SK-N-SH (cell line): Measurements from ENCODE around the gene FYB1.

Experiments
- CHD2 ChIP-seq: fragments of 150-350 bp; IDR thresholded peaks from 2 replicates; pipeline ENCODE4 v1.6.1; 2018; ENCODE audit warnings: low read length; ENCODE audit not compliant: partially characterized antibody
- EP300 ChIP-seq, 2 experiments: IDR thresholded peaks; 2 replicates each; pipeline versions ENCODE4 v1.4.0 to v1.6.1; 2012; ENCODE audit warnings: borderline replicate concordance in 1 of 2, low read depth in 1 of 2, low read length in 1 of 2
- EZH2phosphoT487 ChIP-seq: fragments of 200-600 bp; sonication (generic); IDR thresholded peaks from 2 replicates; pipeline ENCODE4 v1.6.1; 2017; ENCODE audit warnings: low read depth, mixed run types, mild to moderate bottlenecking, antibody characterized with exemption, moderate library complexity, borderline replicate concordance
- GABPA ChIP-seq: IDR thresholded peaks from 2 replicates; pipeline ENCODE4 v1.4.0; 2012; ENCODE audit warnings: low read depth, mild to moderate bottlenecking
- NRF1 ChIP-seq: IDR thresholded peaks from 2 replicates; pipeline ENCODE4 v1.6.1; 2012; ENCODE audit warnings: low read depth, mild to moderate bottlenecking, low read length
- RFX5 ChIP-seq: IDR thresholded peaks from 2 replicates; pipeline ENCODE4 v1.6.1; 2012; ENCODE audit warnings: mild to moderate bottlenecking, improper control_type of control experiment, low read length
- SIN3A ChIP-seq: IDR thresholded peaks from 2 replicates; pipeline ENCODE4 v1.6.1; 2012; ENCODE audit warnings: low read depth, mild to moderate bottlenecking, low read length, moderate library complexity, borderline replicate concordance
- SMC3 ChIP-seq: IDR thresholded peaks from 2 replicates; pipeline ENCODE4 v1.6.1; 2012; ENCODE audit warnings: low read depth, low read length, improper control_type of control experiment
- TAF1 ChIP-seq: IDR thresholded peaks from 2 replicates; pipeline ENCODE4 v1.6.1; 2012; ENCODE audit warnings: low read depth, mild to moderate bottlenecking, low read length, moderate library complexity, borderline replicate concordance
- TCF12 ChIP-seq: IDR thresholded peaks from 2 replicates; pipeline ENCODE4 v1.4.0; 2012
- TF ChIP-seq, protein P1 (sequence below): fragments of 150-350 bp; IDR thresholded peaks from 2 replicates; pipeline ENCODE4 v1.6.1; 2017; ENCODE audit warnings: antibody characterized with exemption, low read length, low read depth, borderline replicate concordance
- TF ChIP-seq, protein P2 (sequence below): fragments of 200-600 bp; sonication (generic); IDR thresholded peaks from 2 replicates; pipeline ENCODE4 v1.6.1; 2017; ENCODE audit warnings: antibody characterized with exemption, mild to moderate bottlenecking, moderate library complexity
- TF ChIP-seq, protein P3 (sequence below): IDR thresholded peaks from 2 replicates; pipeline ENCODE4 v1.6.1; 2012; ENCODE audit warnings: mild to moderate bottlenecking, low read depth, low read length, moderate library complexity
- TF ChIP-seq, protein P4 (sequence below): IDR thresholded peaks from 2 replicates; pipeline ENCODE4; 2012

DNA sequence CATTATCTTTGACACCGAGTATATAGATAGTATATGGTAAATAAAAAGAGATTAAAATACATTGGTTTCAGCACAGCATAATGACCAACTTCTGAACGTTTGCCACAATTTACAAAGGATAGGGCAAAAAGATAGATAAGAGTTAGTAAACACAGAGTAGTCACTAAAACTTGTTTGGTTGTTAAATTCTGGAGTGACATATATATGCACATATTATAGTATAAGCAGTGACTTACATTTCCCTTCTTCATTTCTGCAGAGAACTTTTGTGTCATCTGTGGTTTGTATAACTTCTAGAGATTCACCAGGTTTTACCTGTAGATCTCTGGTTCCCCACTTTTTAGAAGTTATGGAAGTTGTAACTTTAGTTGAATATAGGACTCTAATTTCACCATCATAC, 100.7 kb downstream of the FYB1 start:
- no peak for TF ChIP-seq SMC3
- TF ChIP-seq EZH2phosphoT487, result no peak
- TF ChIP-seq, protein P1, sequence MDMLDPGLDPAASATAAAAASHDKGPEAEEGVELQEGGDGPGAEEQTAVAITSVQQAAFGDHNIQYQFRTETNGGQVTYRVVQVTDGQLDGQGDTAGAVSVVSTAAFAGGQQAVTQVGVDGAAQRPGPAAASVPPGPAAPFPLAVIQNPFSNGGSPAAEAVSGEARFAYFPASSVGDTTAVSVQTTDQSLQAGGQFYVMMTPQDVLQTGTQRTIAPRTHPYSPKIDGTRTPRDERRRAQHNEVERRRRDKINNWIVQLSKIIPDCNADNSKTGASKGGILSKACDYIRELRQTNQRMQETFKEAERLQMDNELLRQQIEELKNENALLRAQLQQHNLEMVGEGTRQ, result no peak
- TF ChIP-seq, protein P2, sequence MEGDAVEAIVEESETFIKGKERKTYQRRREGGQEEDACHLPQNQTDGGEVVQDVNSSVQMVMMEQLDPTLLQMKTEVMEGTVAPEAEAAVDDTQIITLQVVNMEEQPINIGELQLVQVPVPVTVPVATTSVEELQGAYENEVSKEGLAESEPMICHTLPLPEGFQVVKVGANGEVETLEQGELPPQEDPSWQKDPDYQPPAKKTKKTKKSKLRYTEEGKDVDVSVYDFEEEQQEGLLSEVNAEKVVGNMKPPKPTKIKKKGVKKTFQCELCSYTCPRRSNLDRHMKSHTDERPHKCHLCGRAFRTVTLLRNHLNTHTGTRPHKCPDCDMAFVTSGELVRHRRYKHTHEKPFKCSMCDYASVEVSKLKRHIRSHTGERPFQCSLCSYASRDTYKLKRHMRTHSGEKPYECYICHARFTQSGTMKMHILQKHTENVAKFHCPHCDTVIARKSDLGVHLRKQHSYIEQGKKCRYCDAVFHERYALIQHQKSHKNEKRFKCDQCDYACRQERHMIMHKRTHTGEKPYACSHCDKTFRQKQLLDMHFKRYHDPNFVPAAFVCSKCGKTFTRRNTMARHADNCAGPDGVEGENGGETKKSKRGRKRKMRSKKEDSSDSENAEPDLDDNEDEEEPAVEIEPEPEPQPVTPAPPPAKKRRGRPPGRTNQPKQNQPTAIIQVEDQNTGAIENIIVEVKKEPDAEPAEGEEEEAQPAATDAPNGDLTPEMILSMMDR, result no peak
- TF ChIP-seq, protein P3, sequence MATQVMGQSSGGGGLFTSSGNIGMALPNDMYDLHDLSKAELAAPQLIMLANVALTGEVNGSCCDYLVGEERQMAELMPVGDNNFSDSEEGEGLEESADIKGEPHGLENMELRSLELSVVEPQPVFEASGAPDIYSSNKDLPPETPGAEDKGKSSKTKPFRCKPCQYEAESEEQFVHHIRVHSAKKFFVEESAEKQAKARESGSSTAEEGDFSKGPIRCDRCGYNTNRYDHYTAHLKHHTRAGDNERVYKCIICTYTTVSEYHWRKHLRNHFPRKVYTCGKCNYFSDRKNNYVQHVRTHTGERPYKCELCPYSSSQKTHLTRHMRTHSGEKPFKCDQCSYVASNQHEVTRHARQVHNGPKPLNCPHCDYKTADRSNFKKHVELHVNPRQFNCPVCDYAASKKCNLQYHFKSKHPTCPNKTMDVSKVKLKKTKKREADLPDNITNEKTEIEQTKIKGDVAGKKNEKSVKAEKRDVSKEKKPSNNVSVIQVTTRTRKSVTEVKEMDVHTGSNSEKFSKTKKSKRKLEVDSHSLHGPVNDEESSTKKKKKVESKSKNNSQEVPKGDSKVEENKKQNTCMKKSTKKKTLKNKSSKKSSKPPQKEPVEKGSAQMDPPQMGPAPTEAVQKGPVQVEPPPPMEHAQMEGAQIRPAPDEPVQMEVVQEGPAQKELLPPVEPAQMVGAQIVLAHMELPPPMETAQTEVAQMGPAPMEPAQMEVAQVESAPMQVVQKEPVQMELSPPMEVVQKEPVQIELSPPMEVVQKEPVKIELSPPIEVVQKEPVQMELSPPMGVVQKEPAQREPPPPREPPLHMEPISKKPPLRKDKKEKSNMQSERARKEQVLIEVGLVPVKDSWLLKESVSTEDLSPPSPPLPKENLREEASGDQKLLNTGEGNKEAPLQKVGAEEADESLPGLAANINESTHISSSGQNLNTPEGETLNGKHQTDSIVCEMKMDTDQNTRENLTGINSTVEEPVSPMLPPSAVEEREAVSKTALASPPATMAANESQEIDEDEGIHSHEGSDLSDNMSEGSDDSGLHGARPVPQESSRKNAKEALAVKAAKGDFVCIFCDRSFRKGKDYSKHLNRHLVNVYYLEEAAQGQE, result no peak
- no peak for TF ChIP-seq SIN3A
- TF ChIP-seq TAF1, result no peak
- no peak for TF ChIP-seq NRF1
- TF ChIP-seq EP300 (IDR thresholded peaks at IDR 0.05; ENCODE audit: borderline replicate concordance in 1 of 2, low read depth in 1 of 2, low read length in 1 of 2), result no peak
- no peak for TF ChIP-seq GABPA
- TF ChIP-seq CHD2, result no peak
- no peak for TF ChIP-seq TCF12
- TF ChIP-seq RFX5, result no peak
- TF ChIP-seq, protein P4, sequence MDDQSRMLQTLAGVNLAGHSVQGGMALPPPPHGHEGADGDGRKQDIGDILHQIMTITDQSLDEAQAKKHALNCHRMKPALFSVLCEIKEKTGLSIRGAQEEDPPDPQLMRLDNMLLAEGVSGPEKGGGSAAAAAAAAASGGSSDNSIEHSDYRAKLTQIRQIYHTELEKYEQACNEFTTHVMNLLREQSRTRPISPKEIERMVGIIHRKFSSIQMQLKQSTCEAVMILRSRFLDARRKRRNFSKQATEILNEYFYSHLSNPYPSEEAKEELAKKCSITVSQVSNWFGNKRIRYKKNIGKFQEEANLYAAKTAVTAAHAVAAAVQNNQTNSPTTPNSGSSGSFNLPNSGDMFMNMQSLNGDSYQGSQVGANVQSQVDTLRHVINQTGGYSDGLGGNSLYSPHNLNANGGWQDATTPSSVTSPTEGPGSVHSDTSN, result no peak
